ENCODE results near the gene HSD17B1. TPM values are rescaled to one million over a fixed set of nuclear protein-coding genes. Genes with fewer than 3 reads are reported as not detected.
"Not testable (repeated sequence)": the region's sequence is repeated elsewhere in the genome, so short reads cannot be mapped to it uniquely, and the experiment has no call there.

The HSD17B1 gene
- 1.6 TPM for polyA plus RNA-seq (2013, experiment 1 of 4)
- 1.8 TPM for polyA plus RNA-seq (2013, experiment 2 of 4)
- 1.2 TPM for polyA plus RNA-seq (2013, experiment 3 of 4)
- polyA plus RNA-seq (2013, experiment 4 of 4) = 1.9 TPM

DNA sequence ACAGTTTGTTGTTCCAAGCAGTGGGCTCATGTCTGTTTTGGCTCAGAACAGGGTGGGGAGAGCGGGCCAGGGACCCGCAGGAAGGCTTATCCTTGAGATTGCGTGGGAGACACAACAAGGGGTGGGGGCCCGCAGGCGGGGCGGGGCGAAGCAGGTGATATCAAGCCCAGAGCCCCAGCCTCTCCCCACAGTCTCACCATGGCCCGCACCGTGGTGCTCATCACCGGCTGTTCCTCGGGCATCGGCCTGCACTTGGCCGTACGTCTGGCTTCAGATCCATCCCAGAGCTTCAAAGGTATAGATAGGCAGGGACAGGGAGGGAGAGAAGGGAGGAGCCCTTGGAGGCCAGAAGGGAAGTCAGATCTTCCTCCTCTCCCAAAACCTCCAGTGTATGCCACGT, at the start of gene HSD17B1:
Gene HSD17B1, plus strand, starts transcription at position 188 of the 400 bp plus-strand sequence. Its CDS starts 11 bp downstream, at position 199.
- not testable (repeated sequence) for H3K4me1 ChIP-seq (ENCODE audit: control insufficient read depth, insufficient read depth, low read length); H3K9me3 ChIP-seq (ENCODE audit: control insufficient read depth, low read length); H3K27me3 ChIP-seq (ENCODE audit: control insufficient read depth, insufficient read depth, low read length, poor library complexity, severe bottlenecking); H3K27ac ChIP-seq (ENCODE audit: insufficient read depth, low read depth, low read length, poor library complexity, severe bottlenecking); H3K36me3 ChIP-seq (ENCODE audit: control insufficient read depth, insufficient read depth, low read length)
- WGBS, 2 experiments = 93 to 95% methylated on average over 15 of the region's 15 CpGs
- H3K4me3 ChIP-seq (ENCODE audit: insufficient read depth, low read depth, low read length) = peak within 1 kb of the TSS; percentile 59

- no peak overlapping the region for H3K27ac ChIP-seq (ENCODE audit: insufficient read depth, low read depth, low read length, poor library complexity, severe bottlenecking)
- 94 to 100% methylated on average over 1 of the region's 1 CpG for whole genome bisulfite sequencing, 2 experiments
- peaks cover 16% of the 10 kb centered on the region for H3K36me3 ChIP-seq (ENCODE audit: control insufficient read depth, insufficient read depth, low read length)
- no peaks in the 10 kb centered on the region for H3K9me3 ChIP-seq (ENCODE audit: control insufficient read depth, low read length)
- H3K27me3 ChIP-seq (ENCODE audit: control insufficient read depth, insufficient read depth, low read length, poor library complexity, severe bottlenecking) = no peaks in the 10 kb centered on the region
- no peak overlapping the region for H3K4me3 ChIP-seq (ENCODE audit: insufficient read depth, low read depth, low read length)
- H3K4me1 ChIP-seq (ENCODE audit: control insufficient read depth, insufficient read depth, low read length) = no peaks in the 10 kb centered on the region
These were observed 49.8 kb upstream of the HSD17B1 start for GRCh38 chr17:42502926-42503325.

GRCh38 chr17:42507671-42508070, 45.1 kb upstream of the HSD17B1 start:
- Histone ChIP-seq H3K27me3 (ENCODE audit: control insufficient read depth, insufficient read depth, low read length, poor library complexity, severe bottlenecking) (no peaks in the 10 kb centered on the region), H3K36me3 (ENCODE audit: control insufficient read depth, insufficient read depth, low read length) (peaks cover 9% of the 10 kb centered on the region), H3K4me1 (ENCODE audit: control insufficient read depth, insufficient read depth, low read length) (no peaks in the 10 kb centered on the region), H3K9me3 (ENCODE audit: control insufficient read depth, low read length) (no peaks in the 10 kb centered on the region), H3K4me3 (ENCODE audit: insufficient read depth, low read depth, low read length) (no peak overlapping the region), H3K27ac (ENCODE audit: insufficient read depth, low read depth, low read length, poor library complexity, severe bottlenecking) (no peak overlapping the region)
- 91 to 97% methylated on average over 4 of the region's 4 CpGs for WGBS, 2 experiments

GRCh38 chr17:42508426-42509165, 44.1 kb upstream of the HSD17B1 start:
- Histone ChIP-seq H3K27ac (ENCODE audit: insufficient read depth, low read depth, low read length, poor library complexity, severe bottlenecking) (no peak overlapping the region), H3K4me1 (ENCODE audit: control insufficient read depth, insufficient read depth, low read length) (no peaks in the 10 kb centered on the region), H3K27me3 (ENCODE audit: control insufficient read depth, insufficient read depth, low read length, poor library complexity, severe bottlenecking) (no peaks in the 10 kb centered on the region), H3K36me3 (ENCODE audit: control insufficient read depth, insufficient read depth, low read length) (peaks cover 9% of the 10 kb centered on the region), H3K4me3 (ENCODE audit: insufficient read depth, low read depth, low read length) (no peak overlapping the region), H3K9me3 (ENCODE audit: control insufficient read depth, low read length) (no peaks in the 10 kb centered on the region)
- WGBS, 2 experiments = 89 to 93% methylated on average over 12 of the region's 12 CpGs

DNA sequence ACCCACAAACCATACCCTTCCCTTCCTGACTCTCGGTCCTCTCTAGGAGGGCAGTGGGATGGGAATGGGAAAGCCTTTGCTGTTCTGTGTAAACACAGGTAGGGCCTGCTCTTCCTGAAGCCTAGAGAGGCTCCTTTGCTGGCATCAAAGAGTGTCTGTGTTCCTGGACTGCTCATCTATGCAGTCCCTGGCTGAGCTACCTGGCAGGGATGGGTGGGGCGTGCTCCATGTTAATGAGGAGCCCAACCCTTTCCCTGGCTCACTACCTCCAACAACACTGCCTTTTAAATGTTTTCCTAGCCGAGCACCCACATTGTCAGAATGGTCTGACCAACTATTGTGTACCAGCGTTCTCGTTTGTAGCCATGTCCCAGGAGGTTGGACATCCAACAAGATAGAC, 43.3 kb upstream of the HSD17B1 start:
- Histone ChIP-seq H3K4me1 (ENCODE audit: control insufficient read depth, insufficient read depth, low read length) (peaks cover 5% of the 10 kb centered on the region), H3K4me3 (ENCODE audit: insufficient read depth, low read depth, low read length) (no peak overlapping the region), H3K27me3 (ENCODE audit: control insufficient read depth, insufficient read depth, low read length, poor library complexity, severe bottlenecking) (no peaks in the 10 kb centered on the region), H3K9me3 (ENCODE audit: control insufficient read depth, low read length) (no peaks in the 10 kb centered on the region), H3K36me3 (ENCODE audit: control insufficient read depth, insufficient read depth, low read length) (peaks cover 9% of the 10 kb centered on the region), H3K27ac (ENCODE audit: insufficient read depth, low read depth, low read length, poor library complexity, severe bottlenecking) (no peak overlapping the region)
- WGBS, 2 experiments = 94 to 99% methylated on average over 5 of the region's 5 CpGs

DNA sequence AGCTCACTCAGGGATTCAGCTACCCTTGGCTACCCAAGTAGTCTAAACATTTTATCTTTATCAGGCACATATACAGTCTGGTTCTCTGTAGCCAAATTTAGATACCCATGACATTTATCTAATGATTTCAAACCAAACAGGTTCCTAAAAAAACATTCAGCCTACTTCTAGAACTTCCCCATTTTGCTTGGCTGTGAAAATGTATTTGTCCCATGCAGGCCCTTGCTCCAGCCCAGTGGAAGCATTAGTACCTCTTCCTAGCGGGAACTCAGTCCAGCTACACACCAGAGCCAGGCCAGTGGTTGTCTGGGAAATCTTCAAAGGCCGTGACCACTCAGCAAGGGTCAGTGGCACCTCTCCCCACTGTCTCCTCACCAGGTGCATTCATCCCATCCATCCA, 42.9 kb upstream of the HSD17B1 start:
- Histone ChIP-seq H3K27me3 (ENCODE audit: control insufficient read depth, insufficient read depth, low read length, poor library complexity, severe bottlenecking) (no peaks in the 10 kb centered on the region), H3K27ac (ENCODE audit: insufficient read depth, low read depth, low read length, poor library complexity, severe bottlenecking) (no peak overlapping the region), H3K9me3 (ENCODE audit: control insufficient read depth, low read length) (no peaks in the 10 kb centered on the region), H3K4me3 (ENCODE audit: insufficient read depth, low read depth, low read length) (no peak overlapping the region), H3K36me3 (ENCODE audit: control insufficient read depth, insufficient read depth, low read length) (peaks cover 9% of the 10 kb centered on the region), H3K4me1 (ENCODE audit: control insufficient read depth, insufficient read depth, low read length) (peaks cover 7% of the 10 kb centered on the region)
- 93 to 94% methylated on average over 2 of the region's 2 CpGs for WGBS, 2 experiments

DNA sequence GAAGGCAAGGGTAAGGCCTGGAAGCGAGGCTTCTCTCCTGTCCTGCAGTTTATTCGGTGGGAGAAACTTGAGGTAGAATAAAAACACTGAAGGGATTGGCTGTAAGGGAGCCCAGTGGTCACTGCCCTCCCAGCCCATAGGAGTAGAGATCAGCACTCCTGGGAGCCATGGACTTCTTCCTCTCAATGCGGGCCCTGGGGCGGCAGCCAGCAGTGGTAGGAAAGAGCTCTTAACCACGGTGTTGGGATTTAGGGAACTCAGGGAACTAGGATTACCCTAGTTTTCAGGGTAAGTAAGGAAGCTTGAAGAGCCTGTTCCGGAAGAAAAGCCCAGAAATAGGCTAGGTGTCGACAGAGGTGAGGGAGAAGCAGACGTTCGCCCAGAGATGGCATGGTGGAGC, 40.5 kb upstream of the HSD17B1 start:
- Histone ChIP-seq H3K4me1 (ENCODE audit: control insufficient read depth, insufficient read depth, low read length) (peaks cover 7% of the 10 kb centered on the region), H3K27ac (ENCODE audit: insufficient read depth, low read depth, low read length, poor library complexity, severe bottlenecking) (no peak overlapping the region), H3K9me3 (ENCODE audit: control insufficient read depth, low read length) (no peaks in the 10 kb centered on the region), H3K4me3 (ENCODE audit: insufficient read depth, low read depth, low read length) (no peak overlapping the region), H3K27me3 (ENCODE audit: control insufficient read depth, insufficient read depth, low read length, poor library complexity, severe bottlenecking) (no peaks in the 10 kb centered on the region), H3K36me3 (ENCODE audit: control insufficient read depth, insufficient read depth, low read length) (peaks cover 9% of the 10 kb centered on the region)
- 93 to 94% methylated on average over 9 of the region's 9 CpGs for WGBS, 2 experiments

- H3K27me3 ChIP-seq (ENCODE audit: control insufficient read depth, insufficient read depth, low read length, poor library complexity, severe bottlenecking) = no peaks in the 10 kb centered on the region
- peaks cover 7% of the 10 kb centered on the region for H3K4me1 ChIP-seq (ENCODE audit: control insufficient read depth, insufficient read depth, low read length)
- H3K4me3 ChIP-seq (ENCODE audit: insufficient read depth, low read depth, low read length) = no peak overlapping the region
- H3K36me3 ChIP-seq (ENCODE audit: control insufficient read depth, insufficient read depth, low read length) = peaks cover 9% of the 10 kb centered on the region
- WGBS, 2 experiments = 93% methylated on average over 6 of the region's 6 CpGs
- no peaks in the 10 kb centered on the region for H3K9me3 ChIP-seq (ENCODE audit: control insufficient read depth, low read length)
- H3K27ac ChIP-seq (ENCODE audit: insufficient read depth, low read depth, low read length, poor library complexity, severe bottlenecking) = no peak overlapping the region
These were observed 39.9 kb upstream of the HSD17B1 start for GRCh38 chr17:42512733-42513251.

DNA sequence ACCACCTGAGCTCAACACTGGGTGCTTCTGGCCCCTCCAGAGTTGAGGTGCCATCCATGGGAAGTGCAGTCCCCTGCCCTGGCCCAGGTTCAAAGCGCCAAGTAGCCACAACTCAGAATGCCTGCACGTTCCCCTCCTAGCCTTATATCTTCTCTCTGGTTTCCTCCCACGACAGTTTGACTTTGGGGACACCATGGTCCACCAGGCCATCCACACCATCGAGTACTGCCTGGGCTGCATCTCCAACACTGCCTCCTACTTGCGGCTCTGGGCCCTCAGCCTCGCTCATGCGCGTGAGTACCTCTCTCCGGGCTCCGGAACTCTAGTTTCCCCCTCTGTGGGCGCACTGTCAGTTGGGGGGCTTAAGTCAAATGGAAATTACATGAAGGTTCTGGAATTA, 39.0 kb upstream of the HSD17B1 start:
- Histone ChIP-seq H3K27me3 (ENCODE audit: control insufficient read depth, insufficient read depth, low read length, poor library complexity, severe bottlenecking) (no peaks in the 10 kb centered on the region), H3K27ac (ENCODE audit: insufficient read depth, low read depth, low read length, poor library complexity, severe bottlenecking) (peak overlapping the region; percentile 26), H3K9me3 (ENCODE audit: control insufficient read depth, low read length) (no peaks in the 10 kb centered on the region), H3K4me1 (ENCODE audit: control insufficient read depth, insufficient read depth, low read length) (peaks cover 15% of the 10 kb centered on the region), H3K36me3 (ENCODE audit: control insufficient read depth, insufficient read depth, low read length) (peaks cover 2% of the 10 kb centered on the region), H3K4me3 (ENCODE audit: insufficient read depth, low read depth, low read length) (no peak overlapping the region)
- 95 to 97% methylated on average over 11 of the region's 11 CpGs for WGBS, 2 experiments

DNA sequence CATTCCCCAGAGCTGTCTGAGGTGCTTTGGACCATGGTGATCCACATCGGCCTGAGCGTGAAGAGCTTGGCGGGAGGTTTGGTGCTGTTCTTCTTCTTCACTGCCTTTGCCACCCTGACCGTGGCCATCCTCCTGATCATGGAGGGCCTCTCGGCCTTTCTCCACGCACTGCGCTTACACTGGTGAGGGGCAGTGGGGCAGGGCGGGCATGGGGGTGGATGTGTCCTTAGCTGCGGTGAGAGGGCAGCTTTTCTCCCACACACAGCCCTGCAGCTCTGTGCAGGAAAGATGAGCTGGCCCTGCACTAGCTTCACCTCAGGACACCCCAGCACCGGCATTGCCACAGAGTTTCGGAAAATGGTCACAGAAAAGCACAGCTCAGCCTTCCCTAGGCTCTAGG, 38.4 kb upstream of the HSD17B1 start:
- no peaks in the 10 kb centered on the region for H3K27me3 ChIP-seq (ENCODE audit: control insufficient read depth, insufficient read depth, low read length, poor library complexity, severe bottlenecking)
- no peak overlapping the region for H3K27ac ChIP-seq (ENCODE audit: insufficient read depth, low read depth, low read length, poor library complexity, severe bottlenecking)
- 93 to 94% methylated on average over 11 of the region's 11 CpGs for whole genome bisulfite sequencing, 2 experiments
- H3K36me3 ChIP-seq (ENCODE audit: control insufficient read depth, insufficient read depth, low read length) = no peaks in the 10 kb centered on the region
- H3K9me3 ChIP-seq (ENCODE audit: control insufficient read depth, low read length) = no peaks in the 10 kb centered on the region
- H3K4me1 ChIP-seq (ENCODE audit: control insufficient read depth, insufficient read depth, low read length) = peaks cover 21% of the 10 kb centered on the region
- H3K4me3 ChIP-seq (ENCODE audit: insufficient read depth, low read depth, low read length) = no peak overlapping the region

All from ectodermal cell (in vitro differentiated cells).